ENCODE results near the gene RPL36. TPM values are rescaled to one million over a fixed set of nuclear protein-coding genes. Genes with fewer than 3 reads are reported as not detected.

The RPL36 gene
- 4,760 TPM for polyA plus RNA-seq (2012; ENCODE audit: insufficient read depth, insufficient read length, low read depth)

GRCh38 chr19:5690125-5690954 is at the start of gene RPL36:
RPL36 (plus strand) TSS chr19:5690295; CDS start chr19:5690508, 213 bp downstream.
- peaks cover 7% of the 10 kb centered on the region; the same call in 1 of the 2 replicates for H3K4me1 ChIP-seq

GRCh38 chr19:5641171-5641570 is 48.9 kb upstream of the RPL36 start:
- H3K36me3 ChIP-seq = peaks cover 64% of the 10 kb centered on the region

More at GRCh38 chr19:5690125-5690954, at the start of gene RPL36:
- peak; percentile 97 for TF ChIP-seq CTCF (IDR thresholded peaks at IDR 0.05; ENCODE audit: low read depth, low read length)
- Histone ChIP-seq H3K36me3 (peaks cover 48% of the 10 kb centered on the region), H3K9me3 (no peaks in the 10 kb centered on the region), H3K27me3 (no peaks in the 10 kb centered on the region), H3K4me3 (ENCODE audit: low read depth, low read length) (peak within 1 kb of the TSS; percentile 96)
- DNase-seq = peak; percentile 98

GRCh38 chr19:5642204-5642603 is 47.9 kb upstream of the RPL36 start:
- Histone ChIP-seq H3K27me3 (no peaks in the 10 kb centered on the region), H3K4me1 (no peaks in the 10 kb centered on the region), H3K36me3 (peaks cover 67% of the 10 kb centered on the region), H3K4me3 (ENCODE audit: low read depth, low read length) (no peak overlapping the region), H3K9me3 (no peaks in the 10 kb centered on the region)
- no peak for TF ChIP-seq CTCF (IDR thresholded peaks at IDR 0.05; ENCODE audit: low read depth, low read length)
- no peak for DNase-seq

More at GRCh38 chr19:5641171-5641570, 48.9 kb upstream of the RPL36 start:
- Histone ChIP-seq H3K27me3 (no peaks in the 10 kb centered on the region), H3K4me1 (no peaks in the 10 kb centered on the region), H3K4me3 (ENCODE audit: low read depth, low read length) (no peak overlapping the region), H3K9me3 (no peaks in the 10 kb centered on the region)
- DNase-seq = no peak
- TF ChIP-seq CTCF (IDR thresholded peaks at IDR 0.05; ENCODE audit: low read depth, low read length) = no peak

- no peaks in the 10 kb centered on the region for H3K27me3 ChIP-seq
- DNase-seq = no peak
- H3K9me3 ChIP-seq = no peaks in the 10 kb centered on the region
- H3K4me1 ChIP-seq = no peaks in the 10 kb centered on the region
- H3K4me3 ChIP-seq (ENCODE audit: low read depth, low read length) = no peak overlapping the region
- no peak for TF ChIP-seq CTCF (IDR thresholded peaks at IDR 0.05; ENCODE audit: low read depth, low read length)
- peaks cover 75% of the 10 kb centered on the region for H3K36me3 ChIP-seq
Measured at GRCh38 chr19:5643060-5643459, 47.0 kb upstream of the RPL36 start.

- Histone ChIP-seq H3K4me3 (ENCODE audit: low read depth, low read length) (no peak overlapping the region), H3K36me3 (peaks cover 82% of the 10 kb centered on the region), H3K9me3 (no peaks in the 10 kb centered on the region), H3K4me1 (no peaks in the 10 kb centered on the region), H3K27me3 (no peaks in the 10 kb centered on the region)
- TF ChIP-seq CTCF (IDR thresholded peaks at IDR 0.05; ENCODE audit: low read depth, low read length) = no peak
- DNase-seq = no peak
Measured at GRCh38 chr19:5644037-5644436, 46.1 kb upstream of the RPL36 start.

- no peak for DNase-seq
- Histone ChIP-seq H3K9me3 (no peaks in the 10 kb centered on the region), H3K27me3 (no peaks in the 10 kb centered on the region), H3K4me3 (ENCODE audit: low read depth, low read length) (no peak overlapping the region), H3K4me1 (no peaks in the 10 kb centered on the region), H3K36me3 (peaks cover 89% of the 10 kb centered on the region)
- no peak for TF ChIP-seq CTCF (IDR thresholded peaks at IDR 0.05; ENCODE audit: low read depth, low read length)
Measured at GRCh38 chr19:5645409-5645808, 44.7 kb upstream of the RPL36 start.
